HL-60/S4 treated with phorbol 12-myristate 13-acetate at 8.2 ng/mL for 4 days and 3 days (cell line): ENCODE data around the gene PTGFR.

Source experiments
- in situ Hi-C: fragments of 300-500 bp; cut with MboI; formaldehyde crosslinking; loops from 2 replicates; pipeline ENCODE4 v1.15.0; 2022; ENCODE audit warnings: low sequenced_read_pairs

Gene PTGFR, protein sequence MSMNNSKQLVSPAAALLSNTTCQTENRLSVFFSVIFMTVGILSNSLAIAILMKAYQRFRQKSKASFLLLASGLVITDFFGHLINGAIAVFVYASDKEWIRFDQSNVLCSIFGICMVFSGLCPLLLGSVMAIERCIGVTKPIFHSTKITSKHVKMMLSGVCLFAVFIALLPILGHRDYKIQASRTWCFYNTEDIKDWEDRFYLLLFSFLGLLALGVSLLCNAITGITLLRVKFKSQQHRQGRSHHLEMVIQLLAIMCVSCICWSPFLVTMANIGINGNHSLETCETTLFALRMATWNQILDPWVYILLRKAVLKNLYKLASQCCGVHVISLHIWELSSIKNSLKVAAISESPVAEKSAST

DNA sequence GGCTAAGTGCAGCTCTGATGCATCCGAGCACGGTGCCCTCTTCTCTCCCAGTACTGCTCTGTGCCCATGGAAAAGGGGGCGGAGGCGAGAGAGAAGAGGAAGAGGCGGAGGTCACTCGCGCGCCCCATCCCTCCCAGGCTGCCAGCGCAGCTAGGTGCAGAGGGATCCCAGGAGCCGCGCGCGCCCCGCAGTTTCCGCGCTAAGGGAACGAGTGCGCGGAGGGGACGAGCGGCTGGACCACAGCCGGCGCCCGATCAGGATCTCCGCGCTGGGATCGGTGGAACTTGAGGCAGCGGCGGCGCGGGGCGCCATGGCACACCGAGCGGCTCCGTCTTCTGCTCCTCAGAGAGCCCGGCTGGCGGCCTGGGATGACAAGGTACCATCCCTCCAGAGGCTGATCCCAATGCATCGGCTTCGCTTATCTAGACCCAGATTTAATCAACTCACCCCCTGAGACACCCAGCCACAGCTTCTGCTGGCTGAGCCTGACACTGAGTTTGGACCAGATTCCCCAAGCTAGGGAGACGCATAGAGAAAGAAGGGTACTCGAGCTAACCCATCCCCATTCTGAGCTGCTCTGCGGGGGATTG is at the start of gene PTGFR:
Gene PTGFR, plus strand, starts transcription at position 114 of the 590 bp plus-strand sequence. CDS start 1,770 bp downstream, outside the sequence.
- in situ Hi-C loops: no loop called here

DNA sequence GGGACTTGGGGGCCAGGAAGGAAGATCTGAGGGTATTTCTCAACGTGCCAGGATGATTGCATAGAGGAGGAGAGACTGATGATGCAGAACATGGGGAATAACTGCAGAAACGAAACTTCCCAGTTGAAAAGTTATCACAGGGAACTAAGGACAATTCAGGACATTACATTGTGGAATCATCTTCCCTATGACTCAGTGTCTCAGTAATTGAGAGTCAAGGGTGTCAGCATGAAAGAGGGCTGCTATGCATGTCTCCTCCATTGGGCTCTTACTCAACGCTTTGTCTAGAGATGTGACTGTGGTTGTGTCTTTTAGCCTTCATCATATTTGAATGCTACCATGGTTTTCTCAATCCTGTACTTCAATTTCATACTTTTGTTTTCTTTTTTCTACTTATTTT is 48.9 kb upstream of the PTGFR start:
- in situ Hi-C loops: no loop called here

DNA sequence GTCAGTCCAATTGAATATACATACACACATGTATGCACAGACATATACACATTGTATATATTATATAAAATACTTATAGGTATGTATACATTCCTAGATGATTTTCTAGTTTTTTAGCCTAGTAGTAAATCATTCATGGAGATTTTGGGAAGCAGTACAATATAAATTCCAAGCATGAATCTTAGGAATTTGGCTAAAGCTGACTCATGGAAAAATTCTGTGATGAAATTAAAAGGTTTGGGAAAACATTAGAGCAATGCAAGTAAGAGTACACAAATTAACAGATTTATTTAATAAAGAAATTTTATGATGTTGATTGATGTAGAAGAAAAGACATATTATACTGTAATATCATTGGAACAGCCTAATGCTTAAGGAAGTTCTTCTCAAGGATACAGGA is 43.7 kb upstream of the PTGFR start:
- in situ Hi-C loops: no loop called here

DNA sequence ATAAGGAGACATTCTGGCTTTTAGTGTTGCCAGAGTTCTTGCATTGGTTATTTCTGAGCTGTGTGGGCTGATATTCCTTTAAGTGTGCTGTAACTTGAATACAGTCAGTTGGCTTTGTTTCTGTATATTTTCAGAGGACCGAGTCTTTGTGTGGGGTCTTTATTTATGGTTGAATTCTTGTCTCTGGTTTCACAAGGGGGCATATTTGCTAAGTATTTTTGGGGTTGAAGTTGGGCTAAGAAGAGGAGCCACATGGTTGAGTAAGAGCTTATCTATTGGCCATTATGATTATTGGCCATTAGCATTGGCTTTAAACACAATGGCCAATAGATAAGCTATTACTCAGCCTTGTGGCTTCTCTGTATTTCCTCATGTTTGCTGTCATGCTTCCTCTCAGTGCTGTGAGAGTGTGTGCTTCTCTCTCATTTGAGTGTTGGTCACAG is 26.3 kb upstream of the PTGFR start:
- in situ Hi-C loops: no loop called here

DNA sequence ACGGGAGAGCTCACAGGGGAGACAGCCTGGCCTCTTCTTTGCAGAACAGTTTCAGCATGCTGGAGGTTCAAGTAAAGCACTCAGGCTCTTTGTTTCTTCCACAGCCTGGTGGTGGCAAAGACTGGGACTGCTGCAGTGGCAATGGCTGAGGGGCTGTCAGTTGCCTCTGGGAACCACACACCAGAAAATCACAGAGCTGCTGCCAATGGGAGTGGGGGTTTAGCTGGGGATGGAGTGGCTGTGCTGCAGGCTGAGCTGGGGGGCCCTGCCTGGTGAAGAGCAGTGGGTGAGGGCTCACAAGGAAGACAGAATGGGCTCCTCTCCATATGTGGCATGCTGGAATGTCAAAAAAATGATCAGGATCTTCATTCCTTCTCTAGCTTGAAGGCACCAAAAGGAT is 25.6 kb upstream of the PTGFR start:
- in situ Hi-C loops: no loop called here

DNA sequence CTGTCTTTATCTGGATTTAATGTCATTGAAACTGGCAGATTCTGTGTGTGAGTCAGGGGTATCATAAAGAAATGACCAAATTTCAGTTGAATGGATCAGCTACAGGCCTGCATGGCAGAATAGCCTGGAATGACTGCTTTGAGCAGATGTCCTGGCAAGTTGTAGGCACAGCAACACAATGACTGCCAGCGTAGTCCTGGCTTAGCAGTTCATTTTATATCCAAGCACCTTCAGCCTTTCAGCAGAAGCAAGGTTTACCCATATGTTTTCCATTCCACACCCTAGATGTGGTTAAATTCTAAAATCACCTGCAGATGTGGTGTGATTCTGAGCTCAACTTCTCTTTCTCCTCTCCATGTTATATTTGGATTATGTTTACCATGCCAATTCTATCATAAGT is 22.3 kb upstream of the PTGFR start:
- in situ Hi-C loops: no loop called here

DNA sequence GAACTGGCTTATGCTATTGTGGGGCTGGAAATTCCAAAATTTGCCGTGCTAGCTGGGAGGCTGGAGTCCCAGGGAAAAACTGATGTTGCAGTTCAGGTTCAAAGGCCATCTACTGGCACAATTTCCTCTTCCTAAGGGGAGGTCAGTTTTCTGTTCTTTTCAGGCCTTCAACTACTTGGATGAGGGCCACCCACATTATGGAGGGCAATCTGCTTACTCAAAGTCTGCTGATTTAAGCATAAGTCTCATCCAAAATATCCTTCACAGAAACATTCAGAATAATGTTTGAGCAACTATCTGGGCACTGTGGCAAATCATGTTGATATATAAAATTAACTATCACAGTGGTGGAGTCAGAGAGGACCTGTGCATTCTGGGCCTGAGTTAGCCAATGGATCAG is 21.2 kb upstream of the PTGFR start:
- in situ Hi-C loops: no loop called here

DNA sequence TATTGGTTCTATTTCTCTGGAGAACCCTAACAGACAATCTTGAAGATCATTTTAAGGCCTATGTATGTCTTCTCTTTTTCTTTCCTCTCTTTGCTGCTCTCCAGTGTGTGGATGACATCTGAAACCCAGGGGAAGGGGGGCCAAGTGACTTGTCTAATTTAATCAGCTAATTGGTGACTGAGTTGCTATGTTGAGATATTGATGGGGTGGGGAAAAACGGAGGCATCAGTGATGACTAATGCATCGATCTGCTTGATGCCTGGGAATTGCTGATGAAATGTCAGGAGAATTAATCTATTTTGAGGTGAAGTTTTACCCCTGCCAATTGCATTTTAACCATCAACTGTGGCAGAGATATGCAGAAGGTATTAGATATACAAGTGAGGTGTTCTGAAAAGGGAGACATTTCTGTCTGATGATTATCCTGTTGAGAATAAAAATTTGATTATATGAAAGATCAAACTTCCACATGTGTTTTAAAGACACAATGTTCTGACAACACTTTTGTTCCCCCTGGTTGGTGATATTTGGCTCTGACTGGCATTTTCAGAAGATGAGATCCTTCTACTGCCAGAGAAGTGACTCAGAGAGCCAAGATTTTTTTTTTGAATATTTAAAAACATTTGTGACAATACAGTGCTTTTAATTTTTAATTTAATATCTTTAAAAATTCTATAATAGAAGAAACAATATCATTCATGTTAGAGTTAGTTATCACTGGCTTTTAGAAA is 18.7 kb upstream of the PTGFR start:
- in situ Hi-C loops: no loop called here

DNA sequence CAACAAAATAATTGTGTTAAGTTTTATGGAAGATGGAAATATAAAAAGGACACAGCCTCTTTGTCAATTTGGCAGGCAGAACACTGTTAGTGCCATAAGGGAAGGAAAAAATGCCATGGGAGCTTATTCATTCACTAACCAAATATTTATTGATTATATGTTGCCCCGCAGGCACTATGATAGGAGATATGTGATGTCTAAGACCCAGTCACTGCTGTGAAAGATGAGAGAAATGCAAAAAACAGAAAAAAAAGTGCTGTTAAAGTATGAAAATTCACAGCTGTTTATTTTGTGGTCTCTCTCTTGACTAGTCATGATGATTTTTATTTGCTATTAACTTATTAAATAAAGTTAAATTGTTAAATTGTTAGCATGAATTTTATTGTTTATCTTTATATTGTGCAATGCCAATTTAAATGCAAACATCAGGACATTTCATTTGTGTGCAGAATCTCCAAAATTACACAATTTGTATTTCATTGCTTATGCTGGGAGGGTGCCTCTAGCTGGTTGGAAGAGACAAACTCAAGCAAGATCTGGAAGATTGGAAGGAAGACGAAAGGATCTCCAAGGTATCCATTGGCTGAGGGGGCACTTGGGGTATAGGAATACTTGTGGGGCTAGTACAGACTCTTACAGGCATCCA is 17.8 kb upstream of the PTGFR start:
- in situ Hi-C loops: no loop called here

DNA sequence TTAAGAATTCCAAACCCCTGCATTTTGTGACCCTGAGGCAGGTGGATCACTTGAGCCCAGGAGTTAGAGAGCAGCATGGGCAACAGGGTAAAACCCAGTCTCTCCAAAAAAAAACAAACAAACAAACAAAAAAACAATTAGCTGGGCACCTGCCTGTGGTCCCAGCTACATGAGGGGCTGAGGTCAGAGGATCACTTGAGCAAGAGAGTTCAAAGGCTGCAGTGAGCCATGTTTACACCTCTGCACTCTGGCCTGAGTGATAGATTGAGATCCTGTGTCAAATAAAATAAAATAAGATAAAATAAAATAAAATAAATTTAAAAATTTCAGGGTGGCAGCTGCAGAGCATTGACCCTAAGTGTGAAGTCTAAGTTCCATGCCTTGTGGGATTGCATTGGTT is 16.7 kb upstream of the PTGFR start:
- in situ Hi-C loops: no loop called here

DNA sequence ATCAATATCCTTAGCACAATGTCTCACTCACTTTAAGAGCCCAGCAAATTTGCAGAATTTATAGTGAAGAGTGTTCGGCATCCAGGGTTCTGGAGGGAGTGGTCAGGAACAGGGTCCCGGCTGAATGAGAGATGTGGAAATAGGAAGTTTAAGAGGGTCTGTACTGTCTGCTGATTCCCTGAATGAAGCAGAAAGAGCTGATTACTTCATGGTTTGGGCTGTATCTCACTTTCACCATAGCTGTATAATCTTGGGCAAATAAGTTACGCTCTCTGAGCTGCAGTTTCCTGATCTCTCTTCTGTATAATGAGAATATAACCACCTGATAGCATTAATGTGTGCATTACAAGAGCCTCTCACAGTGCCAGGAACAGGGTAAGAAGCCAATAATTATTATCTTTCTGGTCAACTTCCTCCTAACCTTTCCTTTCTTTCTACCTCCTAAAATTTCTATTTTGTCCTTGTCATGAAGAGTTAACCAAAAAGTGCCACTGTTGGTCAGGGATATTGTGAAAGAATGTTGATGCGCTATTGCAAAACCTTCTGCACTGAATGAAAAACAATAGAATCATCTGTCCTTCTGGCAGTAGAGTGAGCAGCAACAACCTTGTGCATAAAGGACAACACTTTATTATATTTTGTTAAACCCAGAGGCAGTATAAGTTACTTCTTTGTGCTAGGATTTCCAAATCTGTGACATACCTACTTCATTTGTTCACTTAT is 14.7 kb upstream of the PTGFR start:
- in situ Hi-C loops: no loop called here

DNA sequence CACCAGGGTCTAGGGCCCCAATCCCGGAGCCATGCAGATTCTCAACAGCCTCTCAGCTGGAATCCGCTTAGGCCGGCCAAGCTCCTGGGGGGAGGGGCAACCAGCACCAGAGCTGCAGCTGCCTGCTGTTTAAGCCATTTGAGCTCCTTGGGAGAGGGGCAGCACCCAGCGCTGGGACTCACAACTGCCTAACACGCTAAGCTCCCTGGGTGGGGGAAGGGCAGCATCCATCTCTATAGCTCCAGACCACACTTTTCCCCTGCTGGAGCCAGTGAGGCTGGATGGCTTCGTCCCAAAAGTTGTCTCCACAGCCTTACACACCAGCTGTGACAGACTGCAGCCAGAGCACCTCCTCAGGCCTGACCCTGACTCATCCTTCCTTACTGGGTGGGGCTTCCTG is 6.9 kb upstream of the PTGFR start:
- in situ Hi-C loops: no loop called here

DNA sequence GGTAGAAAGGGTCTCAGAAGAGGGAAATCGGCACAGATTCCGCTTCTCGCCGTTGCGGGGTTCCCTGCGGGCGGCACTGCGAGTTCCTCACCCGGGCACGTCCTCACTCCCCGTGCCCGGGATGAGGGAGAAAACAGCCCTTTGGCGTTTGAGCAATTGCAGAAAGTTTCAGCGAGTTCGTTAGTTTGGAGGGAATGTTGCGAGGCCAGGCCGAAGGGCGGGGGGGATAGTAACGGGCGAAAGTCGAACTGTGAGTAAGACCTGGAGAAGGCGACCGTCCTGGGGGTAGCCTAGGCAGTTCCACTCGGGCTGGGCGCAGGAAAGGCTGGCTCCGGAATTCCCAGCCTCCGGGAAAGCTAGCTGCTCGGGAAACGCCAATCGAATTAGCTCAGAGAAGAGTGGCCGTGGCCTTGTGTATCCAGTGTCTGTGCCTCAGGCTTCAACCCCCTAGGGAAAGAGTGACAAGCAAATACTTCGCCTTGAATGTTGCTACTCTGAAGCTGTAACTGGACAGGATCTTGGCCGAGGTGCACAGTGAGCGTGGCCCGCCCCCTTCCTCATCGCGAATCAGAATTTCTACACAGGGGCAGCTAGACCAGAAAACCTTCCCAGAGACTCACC is 787 bp downstream of the PTGFR start:
- in situ Hi-C loops: no loop called here

DNA sequence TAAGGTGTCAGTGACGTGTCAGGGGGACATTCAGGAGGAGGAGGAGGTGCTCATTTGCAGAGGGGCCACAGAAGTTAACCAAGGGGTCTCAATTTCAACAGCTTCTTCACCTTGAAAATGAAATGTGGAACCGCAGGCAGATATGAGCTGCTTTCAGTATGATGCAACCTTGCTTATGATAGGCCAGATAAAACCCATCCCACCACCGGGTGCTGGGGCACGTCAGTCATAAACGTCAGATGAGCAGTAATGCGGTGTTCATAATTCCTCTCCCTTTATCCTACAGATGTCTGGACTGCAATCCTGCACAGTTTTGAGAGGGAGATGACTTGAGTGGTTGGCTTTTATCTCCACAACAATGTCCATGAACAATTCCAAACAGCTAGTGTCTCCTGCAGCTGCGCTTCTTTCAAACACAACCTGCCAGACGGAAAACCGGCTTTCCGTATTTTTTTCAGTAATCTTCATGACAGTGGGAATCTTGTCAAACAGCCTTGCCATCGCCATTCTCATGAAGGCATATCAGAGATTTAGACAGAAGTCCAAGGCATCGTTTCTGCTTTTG is 1.7 kb downstream of the PTGFR start:
- in situ Hi-C loops: no loop called here

DNA sequence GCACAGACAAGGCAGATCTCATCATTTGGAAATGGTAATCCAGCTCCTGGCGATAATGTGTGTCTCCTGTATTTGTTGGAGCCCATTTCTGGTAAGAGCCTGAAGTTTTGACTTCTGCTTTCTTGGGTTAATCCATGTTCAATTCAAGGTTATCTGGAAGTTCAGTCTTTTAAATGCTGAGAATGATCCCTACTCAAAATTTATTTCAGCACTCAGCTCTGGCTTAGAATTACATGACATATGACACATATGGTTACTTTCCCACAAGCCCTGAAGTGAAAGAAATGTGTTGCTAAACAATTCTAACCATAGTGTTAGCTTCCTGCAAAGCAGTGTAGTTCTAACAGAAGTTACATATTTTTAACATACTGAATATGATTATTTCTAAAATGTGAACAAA is 2.7 kb downstream of the PTGFR start:
- in situ Hi-C loops: no loop called here

DNA sequence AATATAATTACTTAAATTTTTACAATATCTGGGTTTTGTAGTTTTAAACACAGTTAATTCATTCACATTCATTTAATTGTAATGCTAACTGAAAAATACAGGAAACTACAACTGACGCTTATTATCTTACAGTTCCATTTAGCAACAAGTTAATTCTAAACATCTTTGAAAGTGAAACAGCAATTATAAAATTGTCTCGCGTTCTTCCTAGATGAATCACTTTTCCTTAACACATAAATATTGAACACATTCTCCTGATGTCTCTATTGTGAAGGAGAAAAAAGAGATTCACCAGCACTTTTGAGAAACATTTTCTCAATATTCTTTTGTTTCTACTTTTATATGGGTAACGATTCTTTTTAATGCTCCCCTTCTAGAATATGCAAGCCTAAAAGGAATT is 6.4 kb downstream of the PTGFR start:
- in situ Hi-C loops: no loop called here

DNA sequence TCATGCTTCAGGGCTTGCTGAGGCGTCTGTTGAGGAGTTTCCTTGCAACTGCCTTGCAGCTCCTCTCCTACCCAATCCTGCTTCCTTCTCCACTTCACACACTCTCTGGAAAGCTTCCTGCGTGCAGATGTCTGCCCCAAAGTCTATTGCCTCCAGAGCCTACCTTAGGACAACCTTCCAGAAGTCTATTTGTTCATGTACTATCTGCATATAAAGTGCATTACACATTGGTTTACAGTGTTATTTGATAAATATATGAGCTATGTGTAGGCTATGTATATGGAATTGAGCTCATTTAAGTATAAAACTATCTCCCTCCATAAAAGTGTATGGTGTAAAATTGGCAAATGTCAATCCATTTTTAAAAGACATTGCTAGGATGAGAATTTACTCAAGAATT is 9.8 kb downstream of the PTGFR start:
- in situ Hi-C loops: no loop called here

DNA sequence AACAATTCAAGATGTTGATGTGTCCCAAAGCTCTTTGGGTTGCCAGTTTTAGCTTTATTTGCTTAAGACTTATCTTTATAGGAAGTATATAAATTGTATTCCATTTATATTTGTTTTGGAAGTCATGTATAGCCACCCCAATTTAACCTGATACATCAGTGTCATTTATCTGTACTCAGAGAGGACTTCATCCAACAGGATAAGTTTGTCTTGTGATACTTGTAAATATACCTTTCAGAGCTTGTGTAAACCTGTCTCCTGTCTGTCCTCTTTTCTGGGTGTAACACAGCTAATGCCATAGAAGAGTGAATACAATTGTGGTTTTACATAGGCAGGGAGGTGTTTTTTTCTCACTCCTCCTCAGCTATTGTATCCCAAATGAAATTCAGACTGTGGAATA is 10.4 kb downstream of the PTGFR start:
- in situ Hi-C loops: no loop called here

DNA sequence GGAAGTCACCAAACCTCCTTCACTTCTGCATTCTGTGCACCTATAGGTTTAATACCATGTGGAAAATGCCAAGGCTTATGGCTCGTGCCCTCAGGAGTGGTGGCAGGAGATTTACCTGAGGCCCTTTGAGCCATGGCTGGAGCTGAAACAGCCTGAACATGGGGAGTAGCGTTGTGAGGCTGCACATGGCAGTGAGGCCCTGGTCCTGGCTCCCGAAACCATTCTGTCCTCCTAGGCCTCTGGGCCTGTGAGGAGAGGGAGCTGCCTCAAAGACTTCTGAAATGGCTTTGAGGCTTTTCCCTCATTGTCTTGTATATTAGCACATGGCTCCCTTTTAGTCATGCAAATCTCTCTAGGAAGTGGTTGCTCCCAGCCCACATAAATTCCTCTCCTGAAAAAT is 20.6 kb downstream of the PTGFR start:
- in situ Hi-C loops: no loop called here

DNA sequence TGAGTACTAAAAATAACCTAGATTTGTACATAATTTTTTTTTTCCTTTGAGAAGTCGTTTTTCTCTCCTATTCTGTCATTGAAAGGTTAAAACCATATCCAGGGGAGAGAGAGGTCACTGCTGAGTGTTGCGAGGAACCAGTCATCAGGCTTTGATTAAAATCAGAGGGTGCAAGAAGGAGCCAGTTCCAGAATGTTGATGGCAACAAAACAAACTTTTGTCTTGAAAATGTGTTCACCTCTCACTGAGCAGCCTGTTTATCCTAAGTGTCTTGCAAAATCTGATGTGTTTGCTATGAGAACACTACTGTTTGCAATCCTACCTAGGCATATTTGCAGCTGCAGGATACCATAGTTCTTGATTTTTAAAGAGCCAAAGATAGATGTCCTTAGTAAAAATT is 25.9 kb downstream of the PTGFR start:
- in situ Hi-C loops: no loop called here
